AG10803 (cell line): ENCODE results near the gene UNC93A.
"Not testable (repeated sequence)": the region's sequence is repeated elsewhere in the genome, so short reads cannot be mapped to it uniquely, and the experiment has no call there.

Experiments
- DNase-seq: peaks from one replicate; pipeline ENCODE4 v3.0.0; 2010; ENCODE audit warnings: low read depth
- H3K4me3 ChIP-seq: 2 replicates; pipeline ENCODE4 v1.5.1; 2011; ENCODE audit warnings: mild to moderate bottlenecking, low read length, control low read depth
- TF ChIP-seq, protein P1 (sequence below): conservative IDR thresholded peaks from 2 replicates; pipeline ENCODE4 v1.5.1; 2011; ENCODE audit warnings: mild to moderate bottlenecking, low read length, control low read depth, inconsistent platforms

The UNC93A gene

DNA sequence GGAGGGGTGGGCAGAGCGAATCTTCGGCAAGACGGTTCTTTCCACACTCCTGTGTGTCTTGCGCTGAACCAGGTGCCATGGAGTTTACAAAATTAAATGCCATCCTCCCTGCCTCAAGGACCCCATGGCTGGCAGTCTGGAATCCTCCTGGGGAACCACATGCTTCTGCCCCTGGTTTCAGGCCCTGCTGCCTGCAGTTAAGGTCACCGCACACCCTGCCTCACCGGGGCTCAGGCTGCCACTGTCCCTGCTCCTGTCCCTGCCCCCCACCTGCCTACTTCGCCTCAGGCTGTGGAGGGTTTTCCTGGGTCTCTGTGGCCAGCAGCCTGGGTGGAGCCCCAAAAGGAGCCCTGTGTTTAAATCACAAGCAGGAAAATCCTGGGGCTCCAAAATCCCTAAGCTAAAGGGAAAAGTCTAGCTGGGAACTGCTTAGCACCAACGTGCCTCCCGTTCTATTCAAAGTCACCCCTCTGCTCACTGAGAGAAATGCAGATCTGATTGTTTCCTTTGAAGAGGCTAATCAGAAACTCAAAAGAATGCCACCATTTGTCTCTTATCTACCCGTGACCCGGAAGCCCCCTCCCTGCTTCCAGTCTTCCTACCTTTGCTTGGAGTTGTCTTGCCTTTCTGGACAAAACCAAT, 23.2 kb downstream of the UNC93A start:
- DNase-seq = no peak

DNA sequence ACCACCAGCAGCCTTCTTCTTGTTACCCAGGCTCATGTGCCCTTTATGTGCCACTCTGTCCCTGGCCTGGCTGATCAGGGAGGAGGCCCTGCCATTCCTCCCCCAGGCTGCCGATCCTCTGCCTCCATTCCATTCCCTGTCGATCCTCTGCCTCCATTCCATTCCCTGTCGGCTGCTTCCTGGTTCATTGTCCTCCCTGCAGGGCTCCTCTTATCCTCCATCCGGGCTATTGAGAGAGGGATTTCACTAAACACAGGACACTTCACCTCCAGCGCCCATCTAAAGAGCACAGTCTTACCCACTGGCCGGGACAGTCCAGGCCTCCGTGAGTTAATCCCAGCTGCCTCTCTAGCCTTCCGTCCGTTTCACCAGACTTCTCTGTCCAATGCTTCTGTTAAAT, 26.1 kb downstream of the UNC93A start:
- no peak for DNase-seq
- H3K4me3 ChIP-seq = no peak overlapping the region
- TF ChIP-seq, protein P1, sequence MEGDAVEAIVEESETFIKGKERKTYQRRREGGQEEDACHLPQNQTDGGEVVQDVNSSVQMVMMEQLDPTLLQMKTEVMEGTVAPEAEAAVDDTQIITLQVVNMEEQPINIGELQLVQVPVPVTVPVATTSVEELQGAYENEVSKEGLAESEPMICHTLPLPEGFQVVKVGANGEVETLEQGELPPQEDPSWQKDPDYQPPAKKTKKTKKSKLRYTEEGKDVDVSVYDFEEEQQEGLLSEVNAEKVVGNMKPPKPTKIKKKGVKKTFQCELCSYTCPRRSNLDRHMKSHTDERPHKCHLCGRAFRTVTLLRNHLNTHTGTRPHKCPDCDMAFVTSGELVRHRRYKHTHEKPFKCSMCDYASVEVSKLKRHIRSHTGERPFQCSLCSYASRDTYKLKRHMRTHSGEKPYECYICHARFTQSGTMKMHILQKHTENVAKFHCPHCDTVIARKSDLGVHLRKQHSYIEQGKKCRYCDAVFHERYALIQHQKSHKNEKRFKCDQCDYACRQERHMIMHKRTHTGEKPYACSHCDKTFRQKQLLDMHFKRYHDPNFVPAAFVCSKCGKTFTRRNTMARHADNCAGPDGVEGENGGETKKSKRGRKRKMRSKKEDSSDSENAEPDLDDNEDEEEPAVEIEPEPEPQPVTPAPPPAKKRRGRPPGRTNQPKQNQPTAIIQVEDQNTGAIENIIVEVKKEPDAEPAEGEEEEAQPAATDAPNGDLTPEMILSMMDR = no peak

More for the DNA sequence above, 23.2 kb downstream of the UNC93A start:
- TF ChIP-seq, protein P1 = no peak
- no peak overlapping the region for H3K4me3 ChIP-seq

DNA sequence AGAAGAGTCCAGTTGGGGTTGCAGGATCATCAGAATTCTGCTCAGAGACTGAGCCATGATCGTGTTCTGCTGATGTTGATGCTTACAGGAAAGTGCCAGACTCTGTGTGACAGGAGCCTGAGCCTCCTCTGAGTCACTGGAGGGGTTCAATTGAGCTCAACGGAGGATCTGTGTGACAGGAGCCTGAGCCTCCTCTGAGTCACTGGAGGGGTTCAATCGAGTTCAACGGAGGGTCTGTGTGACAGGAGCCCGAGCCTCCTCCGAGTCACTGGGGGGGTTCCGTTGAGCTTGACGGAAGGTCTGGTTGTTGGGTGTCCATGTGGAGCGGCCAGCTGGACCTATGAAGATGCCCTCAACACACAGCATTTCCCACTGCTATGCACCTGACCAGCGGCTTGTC, 27.2 kb downstream of the UNC93A start:
- DNase-seq = not testable (repeated sequence)

DNA sequence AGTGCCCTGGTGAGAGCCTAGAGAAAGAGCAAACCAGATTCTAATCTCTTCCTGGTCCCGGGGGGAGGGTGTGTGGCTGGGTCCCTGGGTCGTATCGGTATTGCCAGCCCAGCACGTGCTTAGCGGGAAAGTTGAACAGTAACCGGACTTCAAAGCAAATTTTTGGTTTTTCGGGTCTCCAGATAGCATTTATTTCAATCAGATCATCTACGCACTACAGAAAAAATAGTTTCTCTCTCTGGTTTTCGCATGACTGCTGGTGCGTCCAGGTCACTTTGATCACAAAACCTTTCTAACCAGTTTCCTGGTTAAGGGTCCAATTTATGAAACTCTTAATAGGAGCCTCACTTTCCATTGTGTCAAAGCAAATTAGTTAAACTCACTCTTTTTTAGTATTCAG, 27.7 kb downstream of the UNC93A start:
- not testable (repeated sequence) for DNase-seq, H3K4me3 ChIP-seq

More for the DNA sequence above, 27.2 kb downstream of the UNC93A start:
- not testable (repeated sequence) for H3K4me3 ChIP-seq

DNA sequence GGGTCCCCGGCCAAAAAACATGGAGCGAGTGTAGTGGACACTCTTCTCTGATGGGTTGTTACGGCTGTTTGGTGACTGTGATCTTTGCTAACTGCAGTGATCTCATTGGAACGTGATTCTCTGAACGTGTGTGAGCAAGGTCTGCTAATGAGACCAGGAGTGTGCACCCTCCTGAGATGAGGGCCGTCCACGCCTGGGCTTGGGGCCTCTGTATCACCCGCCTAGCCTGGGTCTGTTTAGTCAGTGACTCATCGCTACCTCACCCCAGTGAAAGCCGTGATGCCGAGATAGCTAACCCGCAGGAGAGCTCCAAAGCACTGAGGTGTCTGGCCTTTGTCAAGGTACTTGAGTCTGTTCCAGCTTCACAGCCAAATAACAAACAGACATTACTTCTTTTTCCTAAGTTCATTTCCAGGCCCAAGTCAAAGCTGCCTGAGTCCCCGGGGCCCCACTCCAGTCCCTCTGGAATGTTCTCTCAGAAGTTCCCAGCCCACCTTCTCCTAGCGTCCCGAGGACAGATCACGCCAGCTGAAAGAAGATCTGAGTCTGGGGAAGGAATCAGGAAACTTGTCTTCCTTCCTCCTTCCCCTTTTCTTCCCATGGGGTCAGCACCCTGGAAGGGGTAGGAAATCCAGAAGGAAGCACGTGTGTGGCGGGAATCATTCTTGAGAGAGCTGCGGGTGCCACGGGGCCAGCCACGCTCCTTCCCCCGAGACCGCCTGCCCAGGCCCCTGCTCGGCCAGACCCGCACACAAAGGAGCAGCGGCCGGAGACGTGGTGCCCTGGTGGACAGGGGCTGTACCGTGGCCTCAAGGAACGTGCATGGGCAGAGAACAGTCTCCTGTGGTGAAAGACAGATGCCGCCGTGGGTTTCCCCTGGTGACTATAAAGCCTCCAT, 29.0 kb downstream of the UNC93A start:
- not testable (repeated sequence) for H3K4me3 ChIP-seq, DNase-seq

DNA sequence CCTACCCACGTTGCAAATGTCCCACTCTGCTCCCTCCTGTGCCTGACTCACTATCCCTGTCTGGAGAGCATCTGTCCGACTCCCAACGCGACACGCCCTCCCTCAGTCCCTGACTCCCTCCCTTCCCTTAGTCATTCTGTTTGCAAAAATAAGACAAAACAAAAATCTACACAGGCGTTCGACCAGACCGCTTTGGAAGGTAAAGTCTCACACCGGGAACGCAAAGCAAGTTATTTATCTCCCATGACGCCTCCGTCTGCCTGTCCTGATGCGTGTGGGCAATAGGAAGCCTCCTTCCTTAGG, 29.6 kb downstream of the UNC93A start:
- not testable (repeated sequence) for H3K4me3 ChIP-seq, DNase-seq

DNA sequence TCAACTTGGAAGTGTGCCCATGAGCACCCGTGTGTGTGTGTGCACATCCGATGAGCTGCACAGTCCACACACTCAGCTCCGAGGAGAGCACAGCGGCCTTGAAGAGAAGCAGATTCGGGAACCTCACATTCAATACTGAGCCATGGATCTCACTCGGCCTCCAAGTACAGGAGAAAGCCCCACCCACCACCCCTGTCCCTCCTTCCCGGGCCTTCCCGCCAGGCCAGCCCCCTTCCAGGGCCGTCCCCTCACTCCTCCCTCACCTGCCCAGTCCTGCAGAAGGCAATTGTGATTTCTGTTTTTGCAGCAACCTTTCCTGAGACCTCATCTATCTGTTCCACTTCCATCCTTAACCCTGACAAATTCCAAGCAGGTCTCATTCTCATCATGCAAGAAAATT, 30.1 kb downstream of the UNC93A start:
- DNase-seq, H3K4me3 ChIP-seq: not testable (repeated sequence)

DNA sequence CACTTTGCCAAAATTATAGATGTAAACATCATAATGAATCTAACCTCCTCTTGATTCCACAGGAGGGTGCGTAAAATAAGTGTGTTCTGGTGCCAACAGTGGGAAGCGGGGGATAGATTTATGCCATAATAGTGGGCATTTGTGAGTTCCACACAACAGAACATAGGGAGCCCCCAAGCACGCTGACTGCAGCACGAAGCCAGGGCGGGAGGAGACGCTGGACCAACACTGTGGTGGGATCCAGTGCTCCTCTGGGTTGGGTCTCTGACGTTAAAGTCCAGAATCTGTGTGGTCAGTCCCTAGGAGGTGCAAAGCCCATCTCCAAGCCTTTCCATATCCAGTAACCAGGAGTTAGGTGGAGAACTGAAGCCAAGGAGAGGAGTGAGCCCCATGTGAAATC, 32.0 kb downstream of the UNC93A start:
- TF ChIP-seq, protein P1 = no peak
- H3K4me3 ChIP-seq = no peak overlapping the region
- no peak for DNase-seq

DNA sequence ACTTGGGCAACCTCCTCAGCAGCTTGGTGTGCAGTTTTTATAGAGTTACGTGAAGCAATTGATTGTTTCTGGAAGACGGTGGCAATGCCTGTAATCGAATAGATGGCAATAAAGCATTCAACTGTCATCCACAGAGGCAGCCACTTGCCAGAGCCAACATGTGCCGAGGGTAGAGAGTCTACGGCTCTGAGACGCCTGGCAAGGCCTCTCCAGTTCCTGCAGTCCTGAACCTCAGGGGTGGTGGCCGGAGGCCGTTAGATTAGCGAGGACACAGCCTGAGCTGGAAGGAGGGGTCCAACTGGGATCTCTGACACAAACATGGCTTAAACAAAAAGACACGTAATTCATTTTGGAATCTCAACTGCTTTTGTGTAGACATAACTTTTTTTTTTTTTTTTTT, 33.0 kb downstream of the UNC93A start:
- H3K4me3 ChIP-seq = no peak overlapping the region
- DNase-seq = no peak
- TF ChIP-seq, protein P1 = no peak

DNA sequence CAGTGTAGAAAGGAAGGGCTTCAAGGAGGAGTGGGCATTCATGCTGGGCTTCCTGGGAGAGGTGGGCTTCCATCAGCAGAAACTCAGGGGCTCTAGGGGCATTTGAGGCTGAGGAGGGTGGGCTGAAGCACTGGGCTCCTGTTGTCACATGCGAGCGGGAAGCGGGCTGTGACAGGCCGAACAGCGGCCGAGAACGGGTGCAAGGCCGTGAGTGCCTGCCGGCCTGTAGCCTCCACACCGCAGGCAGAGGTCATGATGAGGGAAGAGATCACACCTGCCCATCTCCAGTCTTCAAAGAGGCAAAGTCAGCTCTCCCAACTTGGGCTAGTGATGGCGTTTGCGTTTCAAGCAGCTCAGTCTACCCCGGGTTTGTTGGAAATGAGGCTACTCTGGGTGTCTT, 34.7 kb downstream of the UNC93A start:
- TF ChIP-seq, protein P1 = no peak
- DNase-seq = no peak

More for the DNA sequence above, 34.7 kb downstream of the UNC93A start:
- H3K4me3 ChIP-seq = no peak overlapping the region
